ENCODE data around the gene MYO16.

DNA sequence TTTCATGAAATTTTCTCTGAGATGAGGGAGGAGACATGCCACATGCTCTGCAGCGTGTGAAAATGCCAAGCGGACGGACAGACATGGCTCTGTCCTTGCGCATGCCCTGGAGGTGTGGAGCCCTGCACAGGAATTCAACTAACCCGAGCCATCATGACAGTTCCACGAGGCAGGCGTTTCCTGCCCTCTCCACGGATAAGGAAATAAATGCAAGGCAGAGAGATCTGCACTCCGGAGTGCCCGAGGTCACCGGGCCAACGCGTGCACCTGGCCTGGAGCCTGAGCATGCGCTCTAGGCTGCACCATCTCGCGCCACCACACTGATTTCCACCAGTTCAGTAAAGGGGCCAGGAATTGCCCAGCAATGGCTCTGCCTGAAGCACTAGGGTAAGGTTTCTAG lies 298.2 kb downstream of the MYO16 start:
- no peak for TF ChIP-seq ZSCAN30 (tag by site-specific recombination; IDR thresholded peaks at IDR 0.05)
- TF ChIP-seq, protein P1, sequence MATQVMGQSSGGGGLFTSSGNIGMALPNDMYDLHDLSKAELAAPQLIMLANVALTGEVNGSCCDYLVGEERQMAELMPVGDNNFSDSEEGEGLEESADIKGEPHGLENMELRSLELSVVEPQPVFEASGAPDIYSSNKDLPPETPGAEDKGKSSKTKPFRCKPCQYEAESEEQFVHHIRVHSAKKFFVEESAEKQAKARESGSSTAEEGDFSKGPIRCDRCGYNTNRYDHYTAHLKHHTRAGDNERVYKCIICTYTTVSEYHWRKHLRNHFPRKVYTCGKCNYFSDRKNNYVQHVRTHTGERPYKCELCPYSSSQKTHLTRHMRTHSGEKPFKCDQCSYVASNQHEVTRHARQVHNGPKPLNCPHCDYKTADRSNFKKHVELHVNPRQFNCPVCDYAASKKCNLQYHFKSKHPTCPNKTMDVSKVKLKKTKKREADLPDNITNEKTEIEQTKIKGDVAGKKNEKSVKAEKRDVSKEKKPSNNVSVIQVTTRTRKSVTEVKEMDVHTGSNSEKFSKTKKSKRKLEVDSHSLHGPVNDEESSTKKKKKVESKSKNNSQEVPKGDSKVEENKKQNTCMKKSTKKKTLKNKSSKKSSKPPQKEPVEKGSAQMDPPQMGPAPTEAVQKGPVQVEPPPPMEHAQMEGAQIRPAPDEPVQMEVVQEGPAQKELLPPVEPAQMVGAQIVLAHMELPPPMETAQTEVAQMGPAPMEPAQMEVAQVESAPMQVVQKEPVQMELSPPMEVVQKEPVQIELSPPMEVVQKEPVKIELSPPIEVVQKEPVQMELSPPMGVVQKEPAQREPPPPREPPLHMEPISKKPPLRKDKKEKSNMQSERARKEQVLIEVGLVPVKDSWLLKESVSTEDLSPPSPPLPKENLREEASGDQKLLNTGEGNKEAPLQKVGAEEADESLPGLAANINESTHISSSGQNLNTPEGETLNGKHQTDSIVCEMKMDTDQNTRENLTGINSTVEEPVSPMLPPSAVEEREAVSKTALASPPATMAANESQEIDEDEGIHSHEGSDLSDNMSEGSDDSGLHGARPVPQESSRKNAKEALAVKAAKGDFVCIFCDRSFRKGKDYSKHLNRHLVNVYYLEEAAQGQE (tag by site-specific recombination; IDR thresholded peaks at IDR 0.05), result no peak
- TF ChIP-seq ZNF366 (tag by site-specific recombination; conservative IDR thresholded peaks at IDR 0.05), result no peak
- no peak for TF ChIP-seq ZNF785 (tag by site-specific recombination; IDR thresholded peaks at IDR 0.05)
- TF ChIP-seq, protein P2, sequence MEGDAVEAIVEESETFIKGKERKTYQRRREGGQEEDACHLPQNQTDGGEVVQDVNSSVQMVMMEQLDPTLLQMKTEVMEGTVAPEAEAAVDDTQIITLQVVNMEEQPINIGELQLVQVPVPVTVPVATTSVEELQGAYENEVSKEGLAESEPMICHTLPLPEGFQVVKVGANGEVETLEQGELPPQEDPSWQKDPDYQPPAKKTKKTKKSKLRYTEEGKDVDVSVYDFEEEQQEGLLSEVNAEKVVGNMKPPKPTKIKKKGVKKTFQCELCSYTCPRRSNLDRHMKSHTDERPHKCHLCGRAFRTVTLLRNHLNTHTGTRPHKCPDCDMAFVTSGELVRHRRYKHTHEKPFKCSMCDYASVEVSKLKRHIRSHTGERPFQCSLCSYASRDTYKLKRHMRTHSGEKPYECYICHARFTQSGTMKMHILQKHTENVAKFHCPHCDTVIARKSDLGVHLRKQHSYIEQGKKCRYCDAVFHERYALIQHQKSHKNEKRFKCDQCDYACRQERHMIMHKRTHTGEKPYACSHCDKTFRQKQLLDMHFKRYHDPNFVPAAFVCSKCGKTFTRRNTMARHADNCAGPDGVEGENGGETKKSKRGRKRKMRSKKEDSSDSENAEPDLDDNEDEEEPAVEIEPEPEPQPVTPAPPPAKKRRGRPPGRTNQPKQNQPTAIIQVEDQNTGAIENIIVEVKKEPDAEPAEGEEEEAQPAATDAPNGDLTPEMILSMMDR (tag by site-specific recombination; IDR thresholded peaks at IDR 0.05), result no peak
- TF ChIP-seq ZNF114 (tag by site-specific recombination; IDR thresholded peaks at IDR 0.05), result no peak
- no peak for TF ChIP-seq GLI4 (tag by site-specific recombination; IDR thresholded peaks at IDR 0.05)

Data from HEK293 (cell line).